Neutrophil (primary cell): ENCODE data around the gene PPFIBP1.
"Not testable (repeated sequence)": the region's sequence is repeated elsewhere in the genome, so short reads cannot be mapped to it uniquely, and the experiment has no call there.

ENCODE experiments used
- H3K27ac ChIP-seq: fragments of 200-600 bp; sonication (generic); 2 replicates; pipeline ENCODE4 v1.5.1; 2016; ENCODE audit warnings: mild to moderate bottlenecking, moderate library complexity
- H3K27me3 ChIP-seq: fragments of 200-600 bp; sonication (generic); 2 replicates; pipeline ENCODE4 v1.6.0; 2016; ENCODE audit warnings: mild to moderate bottlenecking
- H3K36me3 ChIP-seq: fragments of 200-600 bp; sonication (generic); 2 replicates; pipeline ENCODE4 v1.5.1; 2017
- H3K4me1 ChIP-seq, 2 experiments: fragments of 200-600 bp in 1 of 2; sonication (generic) in 1 of 2; 1 replicate in 1 of 2; 2 replicates in 1 of 2; pipeline versions ENCODE4 v1.5.1 to v1.6.1; 2013 to 2016; ENCODE audit warnings: low read depth in 1 of 2, low read length in 1 of 2, mild to moderate bottlenecking in 1 of 2, moderate library complexity in 1 of 2; ENCODE audit not compliant: control insufficient read depth in 1 of 2, insufficient read depth in 1 of 2
- H3K4me3 ChIP-seq, 2 experiments: fragments of 200-600 bp in 1 of 2; sonication (generic) in 1 of 2; 1 replicate in 1 of 2; 2 replicates in 1 of 2; pipeline ENCODE4 v1.5.1; 2013 to 2016; ENCODE audit warnings: low read depth in 1 of 2, low read length in 1 of 2, mild to moderate bottlenecking in 1 of 2, moderate library complexity in 1 of 2
- H3K9me3 ChIP-seq: fragments of 200-600 bp; sonication (generic); 2 replicates; pipeline ENCODE4 v1.5.1; 2016
- TF ChIP-seq, protein P1 (sequence below): fragments of 200-600 bp; sonication (generic); IDR thresholded peaks from 2 replicates; pipeline ENCODE4 v1.5.1; 2016; ENCODE audit warnings: antibody characterized with exemption

PPFIBP1 gene

GRCh38 chr12:27583981-27584380 lies 60.0 kb downstream of the PPFIBP1 start:
- Histone ChIP-seq H3K9me3 (no peaks in the 10 kb centered on the region), H3K27ac (no peak overlapping the region), H3K4me1 (peaks cover 9 to 18% of the 10 kb centered on the region in 2 experiments), H3K36me3 (no peaks in the 10 kb centered on the region), H3K4me3 (no peak overlapping the region), H3K27me3 (no peaks in the 10 kb centered on the region)
- TF ChIP-seq, protein P1, sequence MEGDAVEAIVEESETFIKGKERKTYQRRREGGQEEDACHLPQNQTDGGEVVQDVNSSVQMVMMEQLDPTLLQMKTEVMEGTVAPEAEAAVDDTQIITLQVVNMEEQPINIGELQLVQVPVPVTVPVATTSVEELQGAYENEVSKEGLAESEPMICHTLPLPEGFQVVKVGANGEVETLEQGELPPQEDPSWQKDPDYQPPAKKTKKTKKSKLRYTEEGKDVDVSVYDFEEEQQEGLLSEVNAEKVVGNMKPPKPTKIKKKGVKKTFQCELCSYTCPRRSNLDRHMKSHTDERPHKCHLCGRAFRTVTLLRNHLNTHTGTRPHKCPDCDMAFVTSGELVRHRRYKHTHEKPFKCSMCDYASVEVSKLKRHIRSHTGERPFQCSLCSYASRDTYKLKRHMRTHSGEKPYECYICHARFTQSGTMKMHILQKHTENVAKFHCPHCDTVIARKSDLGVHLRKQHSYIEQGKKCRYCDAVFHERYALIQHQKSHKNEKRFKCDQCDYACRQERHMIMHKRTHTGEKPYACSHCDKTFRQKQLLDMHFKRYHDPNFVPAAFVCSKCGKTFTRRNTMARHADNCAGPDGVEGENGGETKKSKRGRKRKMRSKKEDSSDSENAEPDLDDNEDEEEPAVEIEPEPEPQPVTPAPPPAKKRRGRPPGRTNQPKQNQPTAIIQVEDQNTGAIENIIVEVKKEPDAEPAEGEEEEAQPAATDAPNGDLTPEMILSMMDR = no peak

DNA sequence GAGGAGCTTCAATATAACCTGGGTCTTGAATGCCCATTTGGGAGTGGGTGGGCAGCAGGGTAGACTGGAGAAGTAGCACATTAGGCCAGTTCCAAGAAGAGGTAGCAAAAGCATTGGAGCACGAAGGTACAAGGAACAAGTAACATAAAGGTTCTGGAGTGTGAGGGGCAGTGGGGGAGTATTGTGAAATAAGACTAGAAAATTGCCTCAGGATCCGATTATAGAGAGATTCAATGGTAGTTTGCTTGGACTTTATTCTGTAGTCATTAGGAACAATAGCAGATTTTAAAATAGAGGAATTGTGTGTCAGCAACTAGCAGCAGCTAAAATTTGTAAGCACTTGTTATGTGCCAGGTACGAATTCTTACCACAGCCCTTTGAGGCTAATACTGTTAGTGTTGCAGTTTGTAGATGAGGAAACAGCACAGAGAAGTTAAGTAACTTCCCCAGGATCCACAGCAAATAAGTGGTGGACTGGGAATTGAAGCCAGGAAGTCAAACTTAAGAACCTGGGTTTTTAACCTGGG lies 61.8 kb downstream of the PPFIBP1 start:
- H3K36me3 ChIP-seq = no peaks in the 10 kb centered on the region
- H3K27ac ChIP-seq = no peak overlapping the region
- H3K4me1 ChIP-seq = peaks cover 9 to 20% of the 10 kb centered on the region in 2 experiments
- H3K9me3 ChIP-seq = no peaks in the 10 kb centered on the region
- no peaks in the 10 kb centered on the region for H3K27me3 ChIP-seq
- TF ChIP-seq, protein P1 = no peak
- no peak overlapping the region for H3K4me3 ChIP-seq

GRCh38 chr12:27588075-27588730 lies 64.2 kb downstream of the PPFIBP1 start:
- not testable (repeated sequence) for H3K9me3 ChIP-seq, H3K27ac ChIP-seq, H3K27me3 ChIP-seq, H3K4me3 ChIP-seq, H3K36me3 ChIP-seq
- H3K4me1 ChIP-seq = peaks cover 9 to 25% of the 10 kb centered on the region in 2 experiments

DNA sequence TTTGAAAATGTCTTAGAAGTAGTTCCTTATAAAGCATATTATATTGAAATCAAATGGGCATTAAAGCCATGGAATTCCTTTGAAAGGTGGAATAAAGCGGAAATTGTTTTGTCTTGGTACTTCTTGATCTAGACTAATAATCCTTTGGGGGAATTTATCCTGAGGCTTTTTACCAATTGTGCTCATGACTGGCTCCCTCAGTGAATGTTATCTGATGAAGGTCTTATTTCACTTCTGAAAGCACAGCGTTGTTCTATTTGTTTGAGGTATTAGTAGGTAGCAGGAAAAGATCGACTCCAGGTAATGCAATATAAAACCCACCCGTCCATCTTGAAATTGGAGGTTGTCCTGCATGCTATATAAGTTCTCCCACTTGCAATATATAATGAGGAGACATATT lies 64.8 kb downstream of the PPFIBP1 start:
- Histone ChIP-seq H3K36me3 (no peaks in the 10 kb centered on the region), H3K4me1 (peaks cover 9 to 25% of the 10 kb centered on the region in 2 experiments), H3K27me3 (no peaks in the 10 kb centered on the region), H3K4me3 (no peak overlapping the region), H3K9me3 (no peaks in the 10 kb centered on the region), H3K27ac (no peak overlapping the region)
- TF ChIP-seq, protein P1 = no peak

DNA sequence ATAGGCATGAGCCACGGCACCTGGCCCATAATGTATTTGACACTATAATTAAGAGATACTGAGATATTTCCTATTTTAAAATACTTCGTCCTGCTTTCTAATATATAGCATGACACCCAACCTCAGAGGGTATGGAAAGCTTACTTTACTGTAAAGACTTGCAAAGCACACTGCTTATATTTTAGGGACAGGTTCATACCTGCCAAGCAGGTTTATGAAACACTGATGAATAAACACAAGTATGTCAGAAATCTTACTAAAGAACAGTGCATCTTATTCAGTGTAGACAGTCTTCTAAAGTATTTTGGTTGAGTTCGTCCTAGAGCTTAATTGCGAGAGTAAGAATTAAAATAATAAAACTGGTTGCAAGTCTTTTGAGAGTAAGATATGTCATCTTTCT lies 65.4 kb downstream of the PPFIBP1 start:
- Histone ChIP-seq H3K27me3 (no peaks in the 10 kb centered on the region), H3K9me3 (no peaks in the 10 kb centered on the region), H3K27ac (no peak overlapping the region), H3K36me3 (no peaks in the 10 kb centered on the region), H3K4me1 (peaks cover 9 to 25% of the 10 kb centered on the region in 2 experiments), H3K4me3 (no peak overlapping the region)
- TF ChIP-seq, protein P1 = no peak

- not testable (repeated sequence) for H3K4me3 ChIP-seq, H3K27ac ChIP-seq, H3K27me3 ChIP-seq, H3K9me3 ChIP-seq, H3K36me3 ChIP-seq
- peaks cover 0 to 14% of the 10 kb centered on the region in 2 experiments for H3K4me1 ChIP-seq
These were observed 67.7 kb downstream of the PPFIBP1 start for GRCh38 chr12:27591698-27592097.
